GM18519 (cell line): ENCODE results near the gene RRN3.
"Not testable (repeated sequence)": the region's sequence is repeated elsewhere in the genome, so short reads cannot be mapped to it uniquely, and the experiment has no call there.

ENCODE experiments used
- ATAC-seq: cut with Tn5 transposase; IDR thresholded peaks from one replicate; pipeline ENCODE4 v1.9.1; 2021; ENCODE audit warnings: mild to moderate bottlenecking, moderate library complexity; ENCODE audit not compliant: unreplicated experiment, low FRiP score

Gene RRN3

DNA sequence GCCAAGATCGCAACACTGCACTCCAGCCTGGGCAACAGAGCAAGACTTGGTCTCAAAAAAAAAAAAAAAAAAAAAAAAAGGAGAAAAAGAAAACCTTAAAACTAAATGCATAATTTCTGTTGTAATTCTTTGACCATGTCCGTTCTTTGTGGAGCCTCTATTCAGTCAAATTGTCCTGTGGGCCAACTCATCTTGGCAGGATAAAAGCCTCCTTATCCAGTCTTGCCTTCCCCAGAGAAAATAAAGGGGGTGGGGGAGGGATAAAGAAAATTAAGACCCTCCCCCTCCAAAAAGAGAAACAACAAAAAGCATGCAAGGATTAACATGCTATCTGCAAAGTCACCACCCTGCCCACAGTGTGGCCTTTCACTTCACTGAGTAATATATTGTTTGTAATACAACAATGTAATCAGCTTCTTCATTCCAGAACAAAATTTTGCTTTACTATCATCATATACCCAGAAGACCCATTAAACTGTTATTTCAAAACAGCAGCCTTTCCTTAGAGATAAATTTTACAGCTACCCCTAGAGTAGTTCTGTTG is 5.4 kb upstream of the RRN3 start:
- ATAC-seq = not testable (repeated sequence)

GRCh38 chr16:15096583-15096972 is 2.5 kb upstream of the RRN3 start:
- not testable (repeated sequence) for ATAC-seq

DNA sequence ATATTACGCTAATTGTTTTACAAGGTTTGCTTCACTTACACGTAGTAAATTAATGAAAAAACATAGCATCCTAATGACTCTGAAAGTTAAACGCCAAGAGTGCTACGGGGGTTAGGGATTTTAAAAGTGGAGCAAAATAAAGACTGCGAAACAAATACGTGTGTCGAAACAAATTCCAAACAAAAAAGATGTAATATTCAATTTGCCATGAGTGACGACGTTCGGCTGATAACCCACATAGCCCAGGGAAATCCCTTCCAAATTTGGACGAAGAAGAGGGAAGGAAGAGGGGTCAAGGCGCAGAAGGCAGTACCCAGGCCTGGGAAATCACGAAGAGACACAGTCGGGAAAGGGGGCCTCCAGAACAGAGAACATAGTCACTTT is 509 bp downstream of the RRN3 start:
- ATAC-seq = not testable (repeated sequence)

- not testable (repeated sequence) for ATAC-seq
Measured at GRCh38 chr16:15090663-15091269, 3.3 kb downstream of the RRN3 start.

GRCh38 chr16:15082788-15083187 is 11.3 kb downstream of the RRN3 start:
- ATAC-seq = not testable (repeated sequence)

DNA sequence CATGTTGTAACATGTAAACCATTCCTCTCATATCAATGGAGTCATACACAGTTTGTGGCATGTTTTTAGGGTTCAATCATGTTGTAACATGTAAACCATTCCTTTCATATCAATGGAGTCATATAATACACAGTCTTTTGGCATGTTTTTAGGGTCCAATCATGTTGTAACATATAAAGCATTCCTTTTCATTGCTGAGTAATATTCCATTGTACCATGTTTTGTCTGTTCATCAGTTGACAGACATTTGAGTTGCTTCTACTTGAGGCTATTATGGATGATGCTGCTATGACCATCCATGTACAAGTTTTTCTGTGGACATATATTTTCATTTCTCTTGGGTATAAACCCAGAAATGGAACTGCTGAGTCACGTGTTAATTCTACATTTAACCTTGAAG is 13.2 kb downstream of the RRN3 start:
- not testable (repeated sequence) for ATAC-seq

GRCh38 chr16:15076161-15076560 is 17.9 kb downstream of the RRN3 start:
- not testable (repeated sequence) for ATAC-seq

DNA sequence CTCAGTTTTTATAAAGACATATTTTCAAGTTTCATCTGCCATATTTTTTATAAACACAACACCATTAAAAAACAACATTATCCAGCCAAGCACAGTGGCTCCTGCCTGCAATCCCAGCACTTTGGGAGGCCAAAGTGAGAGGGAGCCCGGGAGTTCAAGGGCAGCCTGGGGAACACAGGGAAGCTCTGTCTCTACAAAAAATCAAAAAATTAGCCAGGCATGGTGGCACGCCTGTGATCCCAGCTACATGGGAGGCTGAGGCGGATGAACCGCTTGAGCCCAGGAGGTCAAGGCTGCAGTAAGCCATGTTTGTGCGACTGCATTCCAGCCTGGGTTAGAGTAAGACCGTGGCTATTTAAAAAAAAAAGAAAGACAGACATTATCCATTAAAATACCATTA is 21.0 kb downstream of the RRN3 start:
- no peak for ATAC-seq

DNA sequence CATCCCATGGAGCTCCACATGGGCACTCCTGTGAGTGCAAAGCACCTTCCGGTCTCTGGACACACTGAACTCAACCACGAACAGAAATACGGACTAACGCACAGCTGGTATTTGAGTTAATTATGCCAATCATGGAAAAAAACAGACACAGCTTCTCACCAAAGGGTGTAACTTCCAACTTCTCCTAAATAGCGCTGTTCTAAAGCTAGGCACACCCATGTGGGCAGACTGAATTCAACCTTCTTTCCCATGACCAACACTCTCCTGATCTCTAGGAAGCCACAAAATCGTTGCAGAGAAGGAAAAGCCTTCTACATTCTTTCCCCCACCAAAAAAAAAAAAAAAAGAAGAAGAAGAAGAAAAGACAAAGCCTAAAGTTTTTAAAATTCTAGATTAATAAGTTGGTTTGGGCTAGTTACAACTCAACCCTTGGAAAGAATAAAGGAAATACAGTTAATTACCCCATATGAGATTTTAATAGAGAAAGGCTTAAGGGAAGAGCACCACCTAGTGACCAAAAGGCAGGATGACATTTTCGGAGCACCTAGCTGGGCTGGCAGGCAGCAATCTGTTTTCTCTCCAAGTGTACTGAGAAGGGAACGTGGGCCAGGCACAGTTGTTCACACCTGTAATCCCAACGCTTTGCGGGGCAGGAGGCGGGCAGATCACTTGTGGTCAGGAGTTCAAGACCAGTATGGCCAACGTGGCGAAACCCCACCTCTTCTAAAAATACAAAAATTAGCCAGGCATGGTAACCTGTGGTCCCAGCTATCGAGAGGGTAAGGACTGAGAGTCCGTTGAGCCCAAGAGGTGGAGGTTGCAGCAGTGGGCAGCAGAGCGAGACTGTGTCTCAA is 21.9 kb downstream of the RRN3 start:
- ATAC-seq = not testable (repeated sequence)

- ATAC-seq = not testable (repeated sequence)
Measured at GRCh38 chr16:15071013-15071412, 23.1 kb downstream of the RRN3 start.

- ATAC-seq = not testable (repeated sequence)
Measured at GRCh38 chr16:15066690-15067089, 27.4 kb downstream of the RRN3 start.

- not testable (repeated sequence) for ATAC-seq
Measured at GRCh38 chr16:15065961-15066360, 28.1 kb downstream of the RRN3 start.

- ATAC-seq = not testable (repeated sequence)
Measured at GRCh38 chr16:15062085-15062810, 31.8 kb downstream of the RRN3 start.

- ATAC-seq = no peak
Measured at GRCh38 chr16:15059324-15059723, 34.7 kb downstream of the RRN3 start.

DNA sequence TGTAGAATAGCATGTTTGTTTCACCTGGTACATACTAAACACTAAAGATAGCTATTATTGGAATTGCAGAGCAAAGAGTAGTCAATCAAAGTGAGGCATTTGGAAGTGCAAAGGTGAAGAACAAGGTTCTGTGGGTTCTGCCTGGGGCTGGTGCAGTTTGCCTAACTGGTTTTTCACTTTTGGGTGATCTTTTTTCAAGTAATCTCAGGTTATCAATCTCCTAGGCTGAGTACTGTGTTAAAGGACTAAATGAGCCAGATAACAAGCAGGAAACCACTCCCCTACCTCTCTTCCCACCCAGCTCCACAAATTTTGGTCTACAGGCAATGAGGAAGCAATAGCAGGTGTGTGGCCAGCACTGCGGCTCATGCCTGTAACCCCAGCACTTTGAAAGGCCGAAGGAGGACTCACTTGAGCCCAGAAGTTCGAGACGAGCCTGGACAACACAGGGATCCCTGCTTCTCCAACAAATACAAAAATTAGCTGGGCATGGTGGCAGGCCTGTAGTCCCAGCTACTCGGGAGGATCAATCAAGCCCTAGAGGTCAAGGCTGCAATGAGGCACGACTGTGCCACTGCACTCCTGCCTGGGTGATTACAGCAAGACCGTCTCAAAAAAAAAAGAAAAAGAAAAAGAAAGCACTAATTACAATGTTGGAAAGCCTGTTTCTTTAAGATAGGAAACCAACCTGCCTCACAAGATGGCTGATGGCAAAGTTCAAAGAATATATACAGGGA is 36.2 kb downstream of the RRN3 start:
- no peak for ATAC-seq

- ATAC-seq = peak; percentile 41
Measured at GRCh38 chr16:15055141-15056053, 38.7 kb downstream of the RRN3 start.

- ATAC-seq = no peak
Measured at GRCh38 chr16:15054357-15055140, 39.5 kb downstream of the RRN3 start.

DNA sequence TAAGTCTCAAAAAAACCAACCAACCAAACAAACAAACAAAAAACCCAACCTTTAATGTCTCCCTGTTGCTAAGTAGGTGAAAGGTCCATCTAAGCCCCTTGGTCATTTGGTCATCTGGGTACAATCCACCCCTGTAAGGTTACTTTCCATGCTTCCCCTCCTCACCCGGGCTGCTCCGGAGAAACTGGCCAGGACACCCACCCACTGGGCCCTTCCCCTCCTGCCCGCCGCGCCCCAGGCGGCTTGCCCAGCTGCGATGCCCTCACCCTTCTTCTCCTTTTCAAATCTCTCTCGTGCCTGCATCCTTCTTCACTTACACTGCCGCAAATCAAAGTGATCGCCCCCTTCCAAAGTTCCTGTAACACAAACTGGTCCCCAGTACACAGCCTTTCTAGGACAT is 40.2 kb downstream of the RRN3 start:
- ATAC-seq = no peak
